B cell (primary cell): ENCODE measurements around the gene RSPH9. TPM values are rescaled to one million over a fixed set of nuclear protein-coding genes. Genes with fewer than 3 reads are reported as not detected.
"Not testable (repeated sequence)": the region's sequence is repeated elsewhere in the genome, so short reads cannot be mapped to it uniquely, and the experiment has no call there.

ENCODE experiments used
- ATAC-seq: fragments of 200-7000 bp; cut with Tn5 transposase; one replicate; pipeline ENCODE4 v1.10.0; 2021; ENCODE audit warnings: low read depth, mild to moderate bottlenecking, moderate number of reproducible peaks, moderate library complexity
- CTCF ChIA-PET: fragments of 350-600 bp; sonication (Branson Sonifier 250); formaldehyde crosslinking; loops from one replicate; lab custom pipeline; 2021; ENCODE audit warnings: antibody characterized with exemption, inconsistent platforms; lab: Charles Lee
- POLR2A ChIA-PET: fragments of 350-600 bp; sonication (Branson Sonifier 250); formaldehyde crosslinking; loops from one replicate; lab custom pipeline; 2021; ENCODE audit warnings: antibody characterized with exemption; lab: Charles Lee
- DNase-seq: peaks from one replicate; pipeline ENCODE4 v3.0.0; 2013
- H2AFZ ChIP-seq: 2 replicates; pipeline ENCODE4 v1.6.1; 2012; ENCODE audit warnings: mild to moderate bottlenecking, low read depth, low read length; ENCODE audit not compliant: insufficient read depth, poor library complexity, severe bottlenecking
- H3K27ac ChIP-seq, 2 donors: 1 replicate in 1 of 2; 2 replicates in 1 of 2; pipeline ENCODE4 v1.5.1; 2012 to 2013; ENCODE audit warnings: low read length in 2 of 2, mild to moderate bottlenecking in 2 of 2, moderate library complexity in 1 of 2
- H3K27me3 ChIP-seq, 4 experiments: fragments of 200-600 bp in 1 of 4; sonication (generic) in 1 of 4; replicated peaks in 1 of 4; 1 replicate in 2 of 4; 2 replicates in 2 of 4; pipeline versions ENCODE4 v1.6.1 to v1.7.0; 2013 to 2016; ENCODE audit warnings: low read length in 3 of 4, mild to moderate bottlenecking in 2 of 4, mixed read lengths in 1 of 4, moderate library complexity in 1 of 4; ENCODE audit not compliant: insufficient read depth in 4 of 4, control insufficient read depth in 3 of 4; ENCODE audit errors: control extremely low read depth in 1 of 4
- H3K36me3 ChIP-seq, 2 experiments: replicated peaks in 1 of 2; 1 replicate in 1 of 2; 2 replicates in 1 of 2; pipeline versions ENCODE4 v1.6.1 to v1.7.1; 2013; ENCODE audit warnings: low read length in 1 of 2; ENCODE audit not compliant: insufficient read depth in 2 of 2, control insufficient read depth in 1 of 2; ENCODE audit errors: control extremely low read depth in 1 of 2, extremely low read depth in 1 of 2
- H3K4me1 ChIP-seq, 2 donors: fragments of 200-600 bp in 1 of 2; sonication (generic) in 1 of 2; 1 replicate in 1 of 2; 2 replicates in 1 of 2; pipeline versions ENCODE4 v1.5.1 to v1.6.1; 2013 to 2017; ENCODE audit warnings: low read length in 2 of 2; ENCODE audit not compliant: control insufficient read depth in 2 of 2, insufficient read depth in 2 of 2
- H3K4me2 ChIP-seq: replicated peaks from 2 replicates; pipeline ENCODE3; 2012; ENCODE audit warnings: mild to moderate bottlenecking, low read depth, low read length; ENCODE audit not compliant: poor library complexity, severe bottlenecking
- H3K4me3 ChIP-seq, 5 experiments: fragments of 200-600 bp in 1 of 5; sonication (generic) in 1 of 5; 1 replicate in 3 of 5; 2 replicates in 2 of 5; pipeline versions ENCODE4 v1.5.1 to v1.7.0; 2011 to 2016; ENCODE audit warnings: low read length in 4 of 5, mild to moderate bottlenecking in 4 of 5, low read depth in 2 of 5, control low read depth in 1 of 5, moderate library complexity in 1 of 5; ENCODE audit not compliant: insufficient read depth in 1 of 5; ENCODE audit errors: control extremely low read depth in 1 of 5, extremely low read depth in 1 of 5
- H3K79me2 ChIP-seq: fragments of 200-600 bp; sonication (generic); one replicate; pipeline ENCODE4 v1.6.0; 2016; ENCODE audit warnings: low read length; ENCODE audit not compliant: control insufficient read depth, insufficient read depth
- H3K9ac ChIP-seq: fragments of 200-600 bp; sonication (generic); 2 replicates; pipeline ENCODE4 v1.6.1; 2017; ENCODE audit warnings: mild to moderate bottlenecking, low read length, moderate library complexity
- H3K9me3 ChIP-seq, 3 donors: one replicate each; pipeline versions ENCODE4 v1.6.1 to v1.7.1; 2013; ENCODE audit warnings: low read length in 2 of 3; ENCODE audit not compliant: control insufficient read depth in 2 of 3, insufficient read depth in 1 of 3; ENCODE audit errors: control extremely low read depth in 1 of 3
- H4K20me1 ChIP-seq: 2 replicates; pipeline ENCODE4 v1.6.0; 2012; ENCODE audit warnings: mild to moderate bottlenecking, low read length; ENCODE audit not compliant: insufficient read depth, control insufficient read depth, poor library complexity, severe bottlenecking
- H3K27ac Mint-ChIP-seq: one replicate; pipeline ENCODE4 v1.8.0; 2021; ENCODE audit warnings: mixed read lengths
- H3K27me3 Mint-ChIP-seq: one replicate; pipeline ENCODE4 v1.8.0; 2021; ENCODE audit warnings: mixed read lengths
- H3K4me1 Mint-ChIP-seq: one replicate; pipeline ENCODE4 v1.8.0; 2021; ENCODE audit warnings: mixed read lengths
- H3K4me3 Mint-ChIP-seq: one replicate; pipeline ENCODE4 v1.8.0; 2021; ENCODE audit warnings: mixed read lengths
- H3K9me3 Mint-ChIP-seq: one replicate; pipeline ENCODE4 v1.8.0; 2022; ENCODE audit warnings: mixed read lengths; ENCODE audit not compliant: insufficient read depth
- EZH2 ChIP-seq: IDR thresholded peaks from 2 replicates; pipeline ENCODE4 v1.6.1; 2012; ENCODE audit warnings: borderline replicate concordance, low read depth, mild to moderate bottlenecking, moderate library complexity, low read length; ENCODE audit not compliant: insufficient read depth, poor library complexity, severe bottlenecking
- WGBS: methylation state at CpG from one replicate; pipeline ENCODE4 v1.1.5; 2013; ENCODE audit warnings: missing lambda C conversion rate; ENCODE audit not compliant: insufficient coverage; 5-methylcytosine and 5-hydroxymethylcytosine counted together
- intact Hi-C: fragments of 100-400 bp; cut with micrococcal nuclease; formaldehyde crosslinking; loops from one replicate; pipeline ENCODE4 v1.10.0; 2022
- polyA plus RNA-seq: library from polyadenylated mRNA; depleted of rRNA; stranded (reverse); fragments of >200 nt; gene quantifications from 2 replicates; pipeline ENCODE4 v1.2.3, GENCODE V29; 2012
- total RNA-seq, 2 donors: library from RNA; stranded (reverse); fragments of 120-200 nt in 1 of 2; gene quantifications; 1 replicate in 1 of 2; 2 replicates in 1 of 2; pipeline versions ENCODE4 v1.2.3 to v1.2.4, GENCODE V29; 2013 to 2022
- TF ChIP-seq, protein P1 (sequence below): fragments of 200-600 bp; IDR thresholded peaks from one replicate; pipeline ENCODE4 v1.8.0; 2022; ENCODE audit warnings: antibody characterized with exemption, mild to moderate bottlenecking

The RSPH9 gene
- total and polyA plus RNA-seq, 2 donors (not counting 1 experiment from before 2014, with no cell fraction given), result 0.04 TPM; not detected in 1

DNA sequence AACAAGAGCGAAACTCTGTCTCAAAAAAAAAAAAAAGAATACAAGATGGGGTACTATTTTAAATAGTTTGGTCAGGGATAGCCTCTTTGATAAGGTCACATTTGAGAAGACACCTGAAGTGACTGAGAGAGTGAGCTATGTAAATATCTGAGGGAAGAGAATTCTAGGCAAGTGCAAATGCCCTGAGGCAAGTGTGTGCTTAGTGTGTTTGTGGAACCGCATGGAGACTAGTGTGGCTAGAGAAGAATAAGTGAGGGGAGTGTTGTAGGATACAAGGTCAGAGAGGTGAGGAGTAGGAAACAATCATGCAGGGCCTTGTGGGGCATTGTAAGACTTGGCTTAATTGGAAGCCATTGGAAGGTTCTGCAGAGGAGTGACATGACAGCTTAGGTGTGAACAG is 3.4 kb downstream of the RSPH9 start:
- H3K4me3 ChIP-seq, result no peak overlapping the region
- no peak overlapping the region for H3K4me3 Mint-ChIP-seq

DNA sequence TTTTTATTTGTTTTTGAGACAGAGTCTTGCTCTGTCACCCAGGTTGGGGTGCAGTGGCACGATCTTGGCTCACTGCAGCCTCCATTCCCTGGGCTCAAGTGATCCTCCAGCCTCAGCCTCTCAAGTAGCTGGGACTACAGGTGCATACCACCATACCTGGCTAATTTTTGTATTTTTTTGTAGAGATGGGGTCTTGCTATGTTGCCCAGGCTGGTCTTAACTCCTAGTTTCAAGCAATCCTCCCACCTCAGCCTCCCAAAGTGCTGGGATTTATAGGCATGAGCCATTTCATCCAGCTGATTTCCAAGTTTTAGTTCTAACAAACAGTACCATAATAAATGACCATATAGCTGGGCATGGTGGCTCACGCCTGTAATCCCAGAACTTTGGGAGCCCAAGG is 8.0 kb downstream of the RSPH9 start:
- H4K20me1 ChIP-seq, H3K4me1 Mint-ChIP-seq, H3K27me3 Mint-ChIP-seq, H3K27me3 ChIP-seq, H3K36me3 ChIP-seq, intact Hi-C loops, H2AFZ ChIP-seq, H3K4me3 Mint-ChIP-seq, H3K27ac ChIP-seq, H3K9me3 Mint-ChIP-seq, H3K27ac Mint-ChIP-seq, H3K4me3 ChIP-seq, H3K79me2 ChIP-seq, H3K4me1 ChIP-seq, ATAC-seq, H3K9me3 ChIP-seq, H3K9ac ChIP-seq, POLR2A ChIA-PET, DNase-seq, H3K4me2 ChIP-seq: not testable (repeated sequence)
- CTCF ChIA-PET, result interaction anchor here (1.2 to 2.7 kb wide), 2 partner anchors 15 to 44 kb away, joined by 3 to 9 read pairs; no protein-coding TSS in a partner anchor
- WGBS, result 100% methylated on average over 1 of the region's 2 CpGs

More for the DNA sequence above, 3.4 kb downstream of the RSPH9 start:
- Histone ChIP-seq H3K27ac (no peak overlapping the region), H3K9me3 (no peaks in the 10 kb centered on the region), H3K4me1 (peaks cover 4 to 12% of the 10 kb centered on the region in 2 donors), H3K4me2 (no peak overlapping the region), H2AFZ (no peak overlapping the region), H3K27me3 (no peaks in the 10 kb centered on the region), H3K79me2 (no peaks in the 10 kb centered on the region), H3K36me3 (no peaks in the 10 kb centered on the region), H4K20me1 (no peaks in the 10 kb centered on the region), H3K9ac (no peak overlapping the region)
- DNase-seq, result no peak
- TF ChIP-seq, protein P1, sequence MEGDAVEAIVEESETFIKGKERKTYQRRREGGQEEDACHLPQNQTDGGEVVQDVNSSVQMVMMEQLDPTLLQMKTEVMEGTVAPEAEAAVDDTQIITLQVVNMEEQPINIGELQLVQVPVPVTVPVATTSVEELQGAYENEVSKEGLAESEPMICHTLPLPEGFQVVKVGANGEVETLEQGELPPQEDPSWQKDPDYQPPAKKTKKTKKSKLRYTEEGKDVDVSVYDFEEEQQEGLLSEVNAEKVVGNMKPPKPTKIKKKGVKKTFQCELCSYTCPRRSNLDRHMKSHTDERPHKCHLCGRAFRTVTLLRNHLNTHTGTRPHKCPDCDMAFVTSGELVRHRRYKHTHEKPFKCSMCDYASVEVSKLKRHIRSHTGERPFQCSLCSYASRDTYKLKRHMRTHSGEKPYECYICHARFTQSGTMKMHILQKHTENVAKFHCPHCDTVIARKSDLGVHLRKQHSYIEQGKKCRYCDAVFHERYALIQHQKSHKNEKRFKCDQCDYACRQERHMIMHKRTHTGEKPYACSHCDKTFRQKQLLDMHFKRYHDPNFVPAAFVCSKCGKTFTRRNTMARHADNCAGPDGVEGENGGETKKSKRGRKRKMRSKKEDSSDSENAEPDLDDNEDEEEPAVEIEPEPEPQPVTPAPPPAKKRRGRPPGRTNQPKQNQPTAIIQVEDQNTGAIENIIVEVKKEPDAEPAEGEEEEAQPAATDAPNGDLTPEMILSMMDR, result no peak
- no peak for TF ChIP-seq EZH2
- H3K9me3 Mint-ChIP-seq, result no peaks in the 10 kb centered on the region
- 100% methylated on average over 1 of the region's 2 CpGs for WGBS
- no peak overlapping the region for H3K27ac Mint-ChIP-seq
- no peaks in the 10 kb centered on the region for H3K27me3 Mint-ChIP-seq
- H3K4me1 Mint-ChIP-seq, result peaks cover 16% of the 10 kb centered on the region
- POLR2A ChIA-PET, result no interaction called here
- ATAC-seq, result no peak
- CTCF ChIA-PET, result interaction anchor here (0.7 to 1.9 kb wide), 4 partner anchors 12 to 121 kb away, joined by 3 to 6 read pairs (median 4); partner anchors contain the start of gene VEGFA
- intact Hi-C loops, result no loop called here
